Activated CD4-positive, alpha-beta T cell treated with anti-CD3 and anti-CD28 coated beads, Interleukin-2, amount 50 U/mL, for 48 hours (primary cell): ENCODE data around the gene DUSP9.
"Not testable (repeated sequence)": the region's sequence is repeated elsewhere in the genome, so short reads cannot be mapped to it uniquely, and the experiment has no call there.

Experiments used
- DNase-seq, 2 experiments: peaks; one replicate each; pipeline ENCODE4 v3.0.0-alpha.2; 2020

Gene DUSP9

GRCh38 chrX:153646620-153647373 is at the start of gene DUSP9:
TSS of gene DUSP9 (plus strand) at chrX:153647203. CDS start at chrX:153647954, 751 bp downstream.
- DNase-seq = no peak

- DNase-seq = peak; percentile 13 to 22
These were observed 48.3 kb upstream of the DUSP9 start, which contains the start of gene CCNQ for GRCh38 chrX:153598541-153599191. TSS of gene CCNQ (minus strand) at chrX:153599139. CDS start at chrX:153599073, 66 bp downstream.

DNA sequence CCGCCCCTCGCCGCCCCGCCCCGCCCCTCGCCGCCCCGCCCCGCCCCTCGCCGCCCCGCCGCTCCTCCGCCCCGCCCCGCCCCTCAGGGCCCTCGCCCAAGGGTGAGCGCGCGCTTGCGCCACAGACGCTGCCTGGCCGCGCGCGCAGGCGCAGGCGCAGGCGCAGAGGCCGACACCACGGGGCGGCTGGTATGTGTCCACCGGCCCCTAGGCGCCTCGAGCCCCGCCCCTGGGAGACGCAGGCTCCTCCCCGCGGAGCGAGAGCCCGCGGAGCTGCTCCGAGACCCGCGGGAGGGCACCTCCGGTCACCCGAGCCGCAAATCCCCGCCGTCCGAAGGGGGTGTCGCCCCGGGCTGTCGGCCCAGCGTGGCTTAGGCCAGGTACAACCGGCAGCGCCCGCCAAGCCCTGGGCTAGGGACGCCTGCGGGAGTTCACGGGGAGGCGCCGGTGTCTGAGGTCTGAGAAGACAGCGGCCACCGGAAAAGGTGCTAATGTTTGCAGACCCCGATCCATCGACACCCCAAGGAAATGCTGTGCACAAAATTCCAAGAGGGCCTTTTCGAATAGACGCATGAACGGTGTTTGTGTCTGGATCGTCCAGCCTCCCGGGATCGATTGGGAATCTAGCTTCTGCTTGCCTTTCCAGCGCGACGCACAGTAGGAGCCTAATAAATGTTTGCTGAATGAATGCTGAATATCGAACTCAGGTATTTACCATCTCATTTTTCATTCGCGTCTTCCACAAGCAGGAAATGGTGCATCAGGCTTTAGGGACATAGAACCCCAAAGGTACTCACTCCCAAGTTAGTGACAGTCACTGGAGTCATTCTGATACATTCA is 47.6 kb upstream of the DUSP9 start:
- peak; percentile 85 to 87 for DNase-seq

DNA sequence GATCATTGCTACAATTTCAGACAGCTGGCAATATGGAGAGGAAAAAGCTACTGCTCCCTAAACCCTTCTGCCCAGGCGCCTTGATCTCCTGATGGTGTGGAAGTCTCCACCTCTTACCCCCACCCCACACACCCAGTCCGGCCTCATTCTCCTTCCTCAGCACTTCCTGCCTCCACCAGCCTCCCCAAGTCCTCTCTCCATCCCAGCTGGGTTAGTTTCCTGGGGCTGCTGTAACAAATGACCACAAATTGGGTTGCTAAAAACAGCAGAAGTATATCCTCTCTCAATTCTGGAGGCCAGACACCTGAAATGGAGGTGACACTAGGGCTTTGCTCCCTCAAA is 47.0 kb upstream of the DUSP9 start:
- peak; percentile 24 to 26 for DNase-seq

GRCh38 chrX:153600921-153601320 is 46.1 kb upstream of the DUSP9 start:
- DNase-seq = no peak

- no peak for DNase-seq
These were observed 45.4 kb upstream of the DUSP9 start for GRCh38 chrX:153601511-153602110.

DNA sequence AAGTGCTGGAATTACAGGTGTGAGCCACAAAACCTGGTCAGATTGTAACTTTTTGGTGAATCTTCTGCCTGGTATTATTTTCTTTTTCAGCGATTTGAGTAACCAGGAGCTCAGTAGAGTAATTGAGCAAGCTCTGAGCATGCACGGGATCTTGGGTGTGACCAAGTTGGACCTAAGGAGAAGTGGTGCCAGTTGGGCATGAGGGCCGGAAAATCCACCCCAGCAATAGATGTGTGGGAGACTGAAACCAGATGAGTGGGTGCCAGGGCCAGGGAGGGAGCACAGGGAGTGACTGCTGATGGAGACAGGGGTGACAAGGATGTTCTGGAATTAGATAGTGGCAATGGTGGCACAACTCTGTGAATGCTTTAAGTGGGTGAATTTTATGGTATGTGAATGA is 44.4 kb upstream of the DUSP9 start:
- no peak for DNase-seq

- DNase-seq = no peak
These were observed 43.8 kb upstream of the DUSP9 start for GRCh38 chrX:153603131-153603656.

DNA sequence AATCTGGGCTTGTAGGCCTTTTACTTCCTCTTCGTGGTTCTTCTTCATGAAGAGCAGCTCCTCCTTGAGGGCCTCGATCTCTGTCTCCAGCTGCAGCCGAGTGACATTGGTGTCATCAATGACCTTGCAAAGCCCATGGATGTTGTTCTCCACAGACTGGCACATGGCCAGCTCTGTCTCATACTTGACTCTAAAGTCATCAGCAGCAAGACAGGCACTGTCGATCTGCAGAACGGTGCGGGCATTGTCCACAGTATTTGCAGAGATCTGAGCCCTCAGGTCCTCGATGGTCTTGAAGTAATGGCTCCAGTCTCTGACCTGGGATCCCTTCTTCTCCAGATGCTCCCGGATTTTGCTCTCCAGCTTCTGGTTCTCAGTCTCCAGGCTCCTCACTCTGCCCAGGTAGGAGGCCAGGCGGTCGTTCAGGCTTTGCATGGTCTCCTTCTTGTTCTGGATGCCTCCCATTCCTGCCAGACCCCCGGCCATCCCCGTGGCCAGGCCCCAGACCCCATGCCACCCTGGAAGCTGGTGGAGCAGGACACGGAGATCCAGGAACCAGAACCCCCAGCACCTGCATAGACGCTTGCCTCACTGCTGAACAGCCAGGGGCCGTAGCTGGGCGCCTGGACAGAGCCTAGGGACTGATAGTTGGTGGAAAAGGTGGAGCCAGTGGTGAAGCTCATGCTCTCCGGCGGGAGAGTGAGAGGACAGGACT is 42.2 kb upstream of the DUSP9 start:
- not testable (repeated sequence) for DNase-seq

- no peak for DNase-seq
These were observed 40.5 kb upstream of the DUSP9 start for GRCh38 chrX:153606503-153606902.

- DNase-seq = no peak
These were observed 38.6 kb upstream of the DUSP9 start for GRCh38 chrX:153608376-153608775.

DNA sequence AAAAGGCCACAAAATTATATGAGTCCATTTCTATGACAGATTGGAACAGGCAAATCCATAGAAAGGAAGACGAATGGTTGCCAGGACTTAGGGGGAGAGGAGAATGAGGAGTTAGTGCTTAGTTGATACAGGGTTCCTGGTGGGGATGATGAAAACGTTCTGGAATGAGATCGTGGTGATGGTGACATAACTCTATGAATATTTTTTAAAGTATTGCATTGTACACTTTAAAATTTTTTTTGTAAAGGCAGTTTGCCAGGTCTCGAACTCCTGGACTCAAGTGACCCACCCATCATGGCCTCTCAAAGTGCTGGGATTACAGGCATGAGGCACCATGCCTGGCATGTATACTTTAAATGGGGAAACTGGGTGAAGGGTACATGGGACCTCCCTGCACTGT is 38.2 kb upstream of the DUSP9 start:
- DNase-seq = no peak

DNA sequence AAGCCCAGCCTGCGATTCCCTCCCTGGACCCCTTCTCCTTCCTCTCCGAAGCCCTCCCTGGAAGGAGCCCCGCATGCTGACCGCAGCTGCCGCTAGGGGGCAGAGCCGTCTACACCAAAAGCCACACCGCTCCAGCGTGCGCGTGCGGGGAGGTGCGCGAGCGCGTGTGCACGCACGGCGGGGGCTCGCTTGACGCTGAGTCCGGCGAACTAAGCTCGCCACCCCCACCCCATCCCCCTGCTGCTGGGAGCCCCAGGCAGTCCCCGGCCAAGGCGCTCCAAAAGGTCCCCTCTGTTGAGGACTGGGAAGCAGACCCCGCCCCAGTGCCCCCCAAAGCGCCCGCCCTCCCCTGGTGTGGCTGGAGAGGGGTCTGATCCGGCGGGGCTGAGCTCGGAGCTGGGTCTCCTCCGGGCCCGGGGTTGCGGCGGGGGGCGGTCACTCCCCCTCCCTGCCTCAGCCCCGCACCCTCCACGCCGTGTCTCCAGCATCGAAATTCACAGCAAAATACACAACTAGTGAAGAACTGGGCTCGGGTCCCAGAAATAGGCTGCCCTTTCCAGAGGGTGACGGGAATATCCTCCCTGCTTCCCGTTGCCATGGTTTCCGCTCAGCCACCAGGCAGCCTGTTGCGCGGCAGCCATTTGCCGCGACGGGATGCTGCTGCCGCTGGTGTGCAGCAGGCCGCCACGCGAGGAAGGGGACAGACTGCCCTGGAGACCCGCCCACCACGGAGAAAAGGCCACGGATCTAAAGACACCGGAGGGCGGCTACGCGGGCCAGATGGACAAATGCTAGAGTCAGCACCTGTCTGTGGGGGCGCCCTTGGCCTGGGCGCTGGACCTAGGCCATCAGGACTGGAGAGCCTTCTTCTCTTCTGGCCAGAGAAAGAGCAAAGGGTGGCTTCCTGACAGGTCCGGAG is 36.8 kb upstream of the DUSP9 start:
- DNase-seq = peak; percentile 76 to 83

- DNase-seq = no peak
These were observed 36.2 kb upstream of the DUSP9 start for GRCh38 chrX:153610836-153611213.

DNA sequence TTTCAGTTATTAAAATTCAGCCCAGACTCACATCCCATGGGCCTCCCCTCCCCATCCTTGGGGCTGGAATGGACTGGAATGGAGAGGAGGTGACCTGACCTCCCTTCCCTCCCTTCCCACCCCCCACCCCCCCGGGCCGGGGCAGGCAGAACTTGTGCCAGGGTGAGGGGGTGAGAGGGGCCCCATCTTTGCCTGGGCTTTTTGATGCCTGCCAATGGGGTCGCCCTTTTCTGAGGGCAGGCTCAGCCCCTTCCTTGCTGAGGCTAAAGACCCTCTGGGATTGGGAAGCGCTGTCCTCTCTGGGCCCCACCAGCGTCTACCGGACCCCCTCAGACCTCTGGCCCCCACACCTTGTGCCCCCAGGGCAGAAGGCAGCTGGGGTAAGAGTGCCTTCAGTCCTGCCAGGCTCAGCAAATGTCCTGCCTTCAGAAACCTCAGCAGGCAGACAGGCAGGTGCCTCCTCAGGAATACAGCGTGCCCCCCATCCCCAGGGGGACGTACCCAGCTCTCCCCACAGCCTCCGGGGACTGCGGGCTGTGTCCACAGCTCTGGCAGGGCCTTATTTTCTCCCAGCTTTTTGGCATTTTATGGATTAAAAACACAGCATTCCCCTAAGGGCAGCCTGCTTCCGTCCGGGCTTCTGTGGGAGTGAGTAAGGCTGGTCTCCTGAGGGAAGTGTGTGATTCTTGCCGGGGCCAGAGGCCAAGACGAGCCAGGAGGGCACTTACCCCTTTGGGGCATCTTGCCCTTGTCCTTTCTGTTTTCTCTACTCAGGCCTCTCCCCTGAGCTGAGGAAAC is 35.5 kb upstream of the DUSP9 start:
- no peak for DNase-seq

DNA sequence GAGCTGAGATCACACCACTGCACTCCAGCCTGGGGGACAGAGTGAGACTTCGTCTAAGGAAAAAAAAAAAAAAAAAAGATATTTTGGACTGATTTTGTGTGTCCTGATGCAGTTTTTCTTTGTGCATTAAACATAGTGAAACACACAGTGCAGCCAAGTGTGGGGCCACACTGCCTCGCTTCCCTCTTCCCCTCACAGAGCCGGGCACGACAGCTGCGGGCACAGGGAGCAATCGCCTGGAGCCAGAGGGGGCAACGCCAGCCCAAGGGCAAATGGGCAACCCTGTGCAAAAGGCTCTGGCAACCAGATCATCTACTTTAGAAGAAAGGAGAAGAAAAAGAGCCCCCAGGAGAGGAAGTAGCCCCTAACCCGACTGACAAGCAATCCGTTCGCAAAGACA is 34.6 kb upstream of the DUSP9 start:
- DNase-seq = no peak

GRCh38 chrX:153614818-153615217 is 32.2 kb upstream of the DUSP9 start:
- DNase-seq = no peak

DNA sequence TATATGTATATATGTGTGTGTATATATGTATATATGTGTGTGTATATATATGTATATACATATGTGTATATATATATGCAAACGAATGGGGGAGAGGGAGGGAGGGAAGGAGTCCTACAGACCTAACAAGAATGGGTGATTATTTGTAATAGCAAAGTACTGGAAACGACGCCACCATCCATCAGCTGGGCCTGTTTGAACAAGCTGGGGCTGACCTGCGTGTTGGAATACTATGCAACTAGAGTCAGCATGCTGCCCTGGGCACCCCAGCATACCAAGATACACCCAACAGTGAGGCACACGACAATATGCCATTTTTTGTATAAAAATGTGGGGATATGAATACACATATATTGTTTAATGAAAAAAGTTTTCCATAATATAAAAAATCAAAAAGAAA is 26.4 kb upstream of the DUSP9 start:
- DNase-seq = no peak

DNA sequence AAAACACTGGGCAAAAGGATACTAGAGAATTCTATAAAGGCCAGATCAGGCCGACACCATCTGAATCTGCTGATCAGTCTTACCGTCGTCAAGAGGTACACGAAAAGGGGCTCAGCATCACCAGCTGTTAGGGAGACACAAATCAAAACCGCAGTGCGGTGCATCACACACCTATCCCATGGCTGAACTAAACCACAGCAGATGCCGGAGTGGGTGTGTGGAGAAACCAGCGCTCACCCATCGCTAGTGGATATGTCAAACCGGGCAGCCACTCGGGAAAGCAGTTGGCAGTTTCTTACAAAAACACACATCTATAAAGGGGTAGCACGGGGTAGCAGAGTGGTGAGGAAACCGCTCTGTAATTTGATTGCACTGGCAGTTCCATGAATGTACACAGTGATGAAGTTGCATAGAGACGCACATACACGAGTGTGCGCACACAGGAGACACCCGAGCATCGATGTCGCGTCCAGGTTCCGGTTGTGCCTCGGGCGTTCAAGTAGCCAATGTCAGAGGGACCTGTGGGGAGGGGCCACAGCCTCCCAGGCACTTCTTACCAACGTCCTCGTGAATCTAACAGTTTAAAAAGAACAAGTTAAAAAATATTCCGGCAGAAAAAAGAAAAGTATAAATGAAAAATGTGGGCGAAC is 24.9 kb upstream of the DUSP9 start:
- no peak for DNase-seq
